ENCODE results near the gene DOCK2.

DNA sequence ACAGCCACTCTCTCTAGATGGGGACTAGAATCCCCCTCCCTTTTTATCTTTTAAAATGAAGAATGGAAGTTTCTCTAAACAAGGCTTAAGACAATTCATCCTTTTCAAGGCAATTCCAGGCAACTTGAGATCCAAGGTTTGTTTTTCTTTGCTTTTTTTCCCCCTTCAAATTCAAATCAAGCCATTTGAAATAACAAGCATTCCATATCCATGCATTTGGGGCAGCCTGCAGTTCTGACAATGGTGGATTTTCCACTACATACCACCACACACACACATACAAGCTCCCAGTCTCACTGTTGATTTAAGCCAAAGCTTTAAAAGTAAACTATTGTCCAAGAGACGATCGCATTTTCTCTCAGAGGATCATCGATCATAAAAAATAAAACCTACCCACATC is 342.8 kb downstream of the DOCK2 start:
- TF ChIP-seq, protein P1, sequence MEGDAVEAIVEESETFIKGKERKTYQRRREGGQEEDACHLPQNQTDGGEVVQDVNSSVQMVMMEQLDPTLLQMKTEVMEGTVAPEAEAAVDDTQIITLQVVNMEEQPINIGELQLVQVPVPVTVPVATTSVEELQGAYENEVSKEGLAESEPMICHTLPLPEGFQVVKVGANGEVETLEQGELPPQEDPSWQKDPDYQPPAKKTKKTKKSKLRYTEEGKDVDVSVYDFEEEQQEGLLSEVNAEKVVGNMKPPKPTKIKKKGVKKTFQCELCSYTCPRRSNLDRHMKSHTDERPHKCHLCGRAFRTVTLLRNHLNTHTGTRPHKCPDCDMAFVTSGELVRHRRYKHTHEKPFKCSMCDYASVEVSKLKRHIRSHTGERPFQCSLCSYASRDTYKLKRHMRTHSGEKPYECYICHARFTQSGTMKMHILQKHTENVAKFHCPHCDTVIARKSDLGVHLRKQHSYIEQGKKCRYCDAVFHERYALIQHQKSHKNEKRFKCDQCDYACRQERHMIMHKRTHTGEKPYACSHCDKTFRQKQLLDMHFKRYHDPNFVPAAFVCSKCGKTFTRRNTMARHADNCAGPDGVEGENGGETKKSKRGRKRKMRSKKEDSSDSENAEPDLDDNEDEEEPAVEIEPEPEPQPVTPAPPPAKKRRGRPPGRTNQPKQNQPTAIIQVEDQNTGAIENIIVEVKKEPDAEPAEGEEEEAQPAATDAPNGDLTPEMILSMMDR (IDR thresholded peaks at IDR 0.05; ENCODE audit: control extremely low read depth in 1 of 3, insufficient read depth in 1 of 3, low read depth in 1 of 3, low read length in 3 of 3), result no peak
- TF ChIP-seq SIN3A (conservative IDR thresholded peaks at IDR 0.05 in 1 of 2, IDR thresholded peaks at IDR 0.05 in 1 of 2; ENCODE audit: low read depth in 1 of 2, low read length in 2 of 2) (no peak), KDM1A (IDR thresholded peaks at IDR 0.05; ENCODE audit: borderline replicate concordance, low read length) (no peak), POLR2A (IDR thresholded peaks at IDR 0.05; ENCODE audit: control extremely low read depth in 1 of 2, low read depth in 2 of 2, low read length in 2 of 2) (no peak), BRCA1 (IDR thresholded peaks at IDR 0.05; ENCODE audit: low read depth, low read length) (no peak), EP300 (IDR thresholded peaks at IDR 0.05; ENCODE audit: borderline replicate concordance in 1 of 2, low read depth in 2 of 2, low read length in 2 of 2) (no peak), CREB1 (IDR thresholded peaks at IDR 0.05) (no peak)
- TF ChIP-seq, protein P2, sequence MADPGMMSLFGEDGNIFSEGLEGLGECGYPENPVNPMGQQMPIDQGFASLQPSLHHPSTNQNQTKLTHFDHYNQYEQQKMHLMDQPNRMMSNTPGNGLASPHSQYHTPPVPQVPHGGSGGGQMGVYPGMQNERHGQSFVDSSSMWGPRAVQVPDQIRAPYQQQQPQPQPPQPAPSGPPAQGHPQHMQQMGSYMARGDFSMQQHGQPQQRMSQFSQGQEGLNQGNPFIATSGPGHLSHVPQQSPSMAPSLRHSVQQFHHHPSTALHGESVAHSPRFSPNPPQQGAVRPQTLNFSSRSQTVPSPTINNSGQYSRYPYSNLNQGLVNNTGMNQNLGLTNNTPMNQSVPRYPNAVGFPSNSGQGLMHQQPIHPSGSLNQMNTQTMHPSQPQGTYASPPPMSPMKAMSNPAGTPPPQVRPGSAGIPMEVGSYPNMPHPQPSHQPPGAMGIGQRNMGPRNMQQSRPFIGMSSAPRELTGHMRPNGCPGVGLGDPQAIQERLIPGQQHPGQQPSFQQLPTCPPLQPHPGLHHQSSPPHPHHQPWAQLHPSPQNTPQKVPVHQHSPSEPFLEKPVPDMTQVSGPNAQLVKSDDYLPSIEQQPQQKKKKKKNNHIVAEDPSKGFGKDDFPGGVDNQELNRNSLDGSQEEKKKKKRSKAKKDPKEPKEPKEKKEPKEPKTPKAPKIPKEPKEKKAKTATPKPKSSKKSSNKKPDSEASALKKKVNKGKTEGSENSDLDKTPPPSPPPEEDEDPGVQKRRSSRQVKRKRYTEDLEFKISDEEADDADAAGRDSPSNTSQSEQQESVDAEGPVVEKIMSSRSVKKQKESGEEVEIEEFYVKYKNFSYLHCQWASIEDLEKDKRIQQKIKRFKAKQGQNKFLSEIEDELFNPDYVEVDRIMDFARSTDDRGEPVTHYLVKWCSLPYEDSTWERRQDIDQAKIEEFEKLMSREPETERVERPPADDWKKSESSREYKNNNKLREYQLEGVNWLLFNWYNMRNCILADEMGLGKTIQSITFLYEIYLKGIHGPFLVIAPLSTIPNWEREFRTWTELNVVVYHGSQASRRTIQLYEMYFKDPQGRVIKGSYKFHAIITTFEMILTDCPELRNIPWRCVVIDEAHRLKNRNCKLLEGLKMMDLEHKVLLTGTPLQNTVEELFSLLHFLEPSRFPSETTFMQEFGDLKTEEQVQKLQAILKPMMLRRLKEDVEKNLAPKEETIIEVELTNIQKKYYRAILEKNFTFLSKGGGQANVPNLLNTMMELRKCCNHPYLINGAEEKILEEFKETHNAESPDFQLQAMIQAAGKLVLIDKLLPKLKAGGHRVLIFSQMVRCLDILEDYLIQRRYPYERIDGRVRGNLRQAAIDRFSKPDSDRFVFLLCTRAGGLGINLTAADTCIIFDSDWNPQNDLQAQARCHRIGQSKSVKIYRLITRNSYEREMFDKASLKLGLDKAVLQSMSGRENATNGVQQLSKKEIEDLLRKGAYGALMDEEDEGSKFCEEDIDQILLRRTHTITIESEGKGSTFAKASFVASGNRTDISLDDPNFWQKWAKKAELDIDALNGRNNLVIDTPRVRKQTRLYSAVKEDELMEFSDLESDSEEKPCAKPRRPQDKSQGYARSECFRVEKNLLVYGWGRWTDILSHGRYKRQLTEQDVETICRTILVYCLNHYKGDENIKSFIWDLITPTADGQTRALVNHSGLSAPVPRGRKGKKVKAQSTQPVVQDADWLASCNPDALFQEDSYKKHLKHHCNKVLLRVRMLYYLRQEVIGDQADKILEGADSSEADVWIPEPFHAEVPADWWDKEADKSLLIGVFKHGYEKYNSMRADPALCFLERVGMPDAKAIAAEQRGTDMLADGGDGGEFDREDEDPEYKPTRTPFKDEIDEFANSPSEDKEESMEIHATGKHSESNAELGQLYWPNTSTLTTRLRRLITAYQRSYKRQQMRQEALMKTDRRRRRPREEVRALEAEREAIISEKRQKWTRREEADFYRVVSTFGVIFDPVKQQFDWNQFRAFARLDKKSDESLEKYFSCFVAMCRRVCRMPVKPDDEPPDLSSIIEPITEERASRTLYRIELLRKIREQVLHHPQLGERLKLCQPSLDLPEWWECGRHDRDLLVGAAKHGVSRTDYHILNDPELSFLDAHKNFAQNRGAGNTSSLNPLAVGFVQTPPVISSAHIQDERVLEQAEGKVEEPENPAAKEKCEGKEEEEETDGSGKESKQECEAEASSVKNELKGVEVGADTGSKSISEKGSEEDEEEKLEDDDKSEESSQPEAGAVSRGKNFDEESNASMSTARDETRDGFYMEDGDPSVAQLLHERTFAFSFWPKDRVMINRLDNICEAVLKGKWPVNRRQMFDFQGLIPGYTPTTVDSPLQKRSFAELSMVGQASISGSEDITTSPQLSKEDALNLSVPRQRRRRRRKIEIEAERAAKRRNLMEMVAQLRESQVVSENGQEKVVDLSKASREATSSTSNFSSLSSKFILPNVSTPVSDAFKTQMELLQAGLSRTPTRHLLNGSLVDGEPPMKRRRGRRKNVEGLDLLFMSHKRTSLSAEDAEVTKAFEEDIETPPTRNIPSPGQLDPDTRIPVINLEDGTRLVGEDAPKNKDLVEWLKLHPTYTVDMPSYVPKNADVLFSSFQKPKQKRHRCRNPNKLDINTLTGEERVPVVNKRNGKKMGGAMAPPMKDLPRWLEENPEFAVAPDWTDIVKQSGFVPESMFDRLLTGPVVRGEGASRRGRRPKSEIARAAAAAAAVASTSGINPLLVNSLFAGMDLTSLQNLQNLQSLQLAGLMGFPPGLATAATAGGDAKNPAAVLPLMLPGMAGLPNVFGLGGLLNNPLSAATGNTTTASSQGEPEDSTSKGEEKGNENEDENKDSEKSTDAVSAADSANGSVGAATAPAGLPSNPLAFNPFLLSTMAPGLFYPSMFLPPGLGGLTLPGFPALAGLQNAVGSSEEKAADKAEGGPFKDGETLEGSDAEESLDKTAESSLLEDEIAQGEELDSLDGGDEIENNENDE (IDR thresholded peaks at IDR 0.05; ENCODE audit: insufficient replicate concordance, low read length), result no peak
- TF ChIP-seq, protein P3, sequence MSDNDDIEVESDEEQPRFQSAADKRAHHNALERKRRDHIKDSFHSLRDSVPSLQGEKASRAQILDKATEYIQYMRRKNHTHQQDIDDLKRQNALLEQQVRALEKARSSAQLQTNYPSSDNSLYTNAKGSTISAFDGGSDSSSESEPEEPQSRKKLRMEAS (IDR thresholded peaks at IDR 0.05), result no peak
